NCI-H446 treated with DMSO at 0.1 percent for 48 hours (cell line): ENCODE results near the gene UBASH3B.

ENCODE experiments used
- DNase-seq: peaks from one replicate; lab custom pipeline; 2025; lab: John Stamatoyannopoulos, UW

The UBASH3B gene

GRCh38 chr11:122732342-122733315 is 77.1 kb downstream of the UBASH3B start:
- DNase-seq, result no peak

- peak; percentile 44 for DNase-seq
Measured at GRCh38 chr11:122733318-122733717, 77.8 kb downstream of the UBASH3B start.

GRCh38 chr11:122734848-122735496 is 79.5 kb downstream of the UBASH3B start:
- DNase-seq, result no peak

- no peak for DNase-seq
Measured at GRCh38 chr11:122737951-122738693, 82.6 kb downstream of the UBASH3B start.

GRCh38 chr11:122741613-122742300 is 86.2 kb downstream of the UBASH3B start:
- DNase-seq, result no peak

- DNase-seq, result no peak
Measured at GRCh38 chr11:122742301-122743018, 86.9 kb downstream of the UBASH3B start.

GRCh38 chr11:122743097-122743741 is 87.7 kb downstream of the UBASH3B start:
- no peak for DNase-seq

GRCh38 chr11:122743949-122744348 is 88.4 kb downstream of the UBASH3B start:
- no peak for DNase-seq

- DNase-seq, result no peak
Measured at GRCh38 chr11:122744357-122744756, 88.8 kb downstream of the UBASH3B start.

GRCh38 chr11:122745111-122745510 is 89.6 kb downstream of the UBASH3B start:
- no peak for DNase-seq

GRCh38 chr11:122746050-122746478 is 90.5 kb downstream of the UBASH3B start:
- no peak for DNase-seq

GRCh38 chr11:122746611-122747244 is 91.2 kb downstream of the UBASH3B start:
- DNase-seq, result no peak

- DNase-seq, result no peak
Measured at GRCh38 chr11:122747351-122747781, 91.8 kb downstream of the UBASH3B start.

GRCh38 chr11:122749005-122749687 is 93.6 kb downstream of the UBASH3B start:
- no peak for DNase-seq

- no peak for DNase-seq
Measured at GRCh38 chr11:122750049-122750448, 94.5 kb downstream of the UBASH3B start.

- DNase-seq, result peak; percentile 88
Measured at GRCh38 chr11:122751292-122752070, 96.0 kb downstream of the UBASH3B start.

- no peak for DNase-seq
Measured at GRCh38 chr11:122754028-122754427, 98.5 kb downstream of the UBASH3B start.

- DNase-seq, result no peak
Measured at GRCh38 chr11:122754553-122755322, 99.2 kb downstream of the UBASH3B start.
